Spleen (tissue), 11 donors: Measurements from ENCODE around the gene PTPN7. TPM values are rescaled to one million over a fixed set of nuclear protein-coding genes. Genes with fewer than 3 reads are reported as not detected.
A peak's percentile ranks its signal among the peaks of the same experiment; 100 is the strongest.

Experiments used
- DNase-seq: peaks from one replicate; pipeline ENCODE4 v3.0.0-alpha.2; 2020
- H3K27ac ChIP-seq, 8 donors: fragments of 200-600 bp; sonication (generic) in 7 of 8; 1 replicate in 4 of 8; 2 replicates in 4 of 8; pipeline versions ENCODE4 v1.5.0 to v1.8.0; 2016 to 2021; ENCODE audit warnings: inconsistent platforms in 4 of 8, mild to moderate bottlenecking in 4 of 8, moderate library complexity in 1 of 8
- H3K27me3 ChIP-seq, 7 donors: fragments of 200-600 bp; sonication (generic) in 6 of 7; replicated peaks in 1 of 7; 1 replicate in 4 of 7; 2 replicates in 3 of 7; pipeline versions ENCODE4 v1.5.0 to v1.8.0; 2016 to 2021; ENCODE audit warnings: inconsistent platforms in 3 of 7, mild to moderate bottlenecking in 1 of 7
- H3K36me3 ChIP-seq, 6 donors: fragments of 200-600 bp; sonication (generic) in 5 of 6; 1 replicate in 4 of 6; 2 replicates in 2 of 6; pipeline versions ENCODE4 v1.5.0 to v1.8.0; 2016 to 2021; ENCODE audit warnings: inconsistent platforms in 2 of 6
- H3K4me1 ChIP-seq, 6 donors: fragments of 200-600 bp; sonication (generic) in 5 of 6; 1 replicate in 3 of 6; 2 replicates in 3 of 6; pipeline versions ENCODE4 v1.5.0 to v1.8.0; 2016 to 2021; ENCODE audit warnings: inconsistent platforms in 3 of 6
- H3K4me3 ChIP-seq, 8 donors: fragments of 200-600 bp; sonication (generic) in 7 of 8; 1 replicate in 4 of 8; 2 replicates in 4 of 8; pipeline versions ENCODE4 v1.5.0 to v1.8.0; 2016 to 2021; ENCODE audit warnings: inconsistent platforms in 4 of 8, mild to moderate bottlenecking in 4 of 8, moderate library complexity in 2 of 8
- H3K9me3 ChIP-seq, 8 donors: fragments of 200-600 bp; sonication (generic) in 7 of 8; 1 replicate in 4 of 8; 2 replicates in 4 of 8; pipeline versions ENCODE4 v1.5.0 to v1.8.0; 2016 to 2021; ENCODE audit warnings: inconsistent platforms in 4 of 8
- CTCF ChIP-seq, 11 experiments: fragments of 200-600 bp in 7 of 11; fragments of 450-650 bp in 4 of 11; sonication (generic) in 4 of 11; IDR thresholded peaks in 8 of 11; conservative IDR thresholded peaks in 3 of 11; 1 replicate in 7 of 11; 2 replicates in 4 of 11; pipeline versions ENCODE4 v1.4.0 to v1.8.0; 2016 to 2021; ENCODE audit warnings: antibody characterized with exemption in 11 of 11, inconsistent platforms in 4 of 11, mild to moderate bottlenecking in 1 of 11
- POLR2A ChIP-seq, 3 donors: fragments of 450-650 bp; IDR thresholded peaks; one replicate each; pipeline ENCODE4 v1.5.1; 2017; ENCODE audit warnings: antibody characterized with exemption in 3 of 3, mild to moderate bottlenecking in 1 of 3
- POLR2AphosphoS5 ChIP-seq, 3 donors: sonication (generic); formaldehyde crosslinking; IDR thresholded peaks; one replicate each; pipeline ENCODE4 v1.5.1; 2017; ENCODE audit warnings: antibody characterized with exemption in 3 of 3
- WGBS, 5 donors: extraction: QIAGEN DNeasy Blood & Tissue Kit in 3 of 5; methylation state at CpG; one replicate each; pipeline versions ENCODE4 v1.1.5 to v1.1.7; 2013 to 2018; 5-methylcytosine and 5-hydroxymethylcytosine counted together
- intact Hi-C: fragments of 100-400 bp; cut with DNase I; formaldehyde crosslinking; loops from one replicate; pipeline ENCODE4 v1.15.0; 2023; ENCODE audit warnings: low total_unique reads
- polyA plus RNA-seq, 3 donors: library from polyadenylated mRNA; stranded (reverse); fragments of 200-250 nt; gene quantifications; one replicate each; pipeline ENCODE4 v1.2.1, GENCODE V29; 2013
- total RNA-seq, 7 donors: library from RNA; depleted of rRNA in 3 of 7; stranded (reverse); fragments of >200 nt in 3 of 7; fragmentation: NEBNext Ultra II Directional in 4 of 7; extraction: Animal tissue kit (Norgen Biotek cat#: 25700) in 4 of 7; gene quantifications; one replicate each; pipeline versions ENCODE4 v1.1.0 to v1.2.1, GENCODE V29; 2016 to 2021
- donor health status: healthy with polysubstance abuse.
- donor health status: DM: no; HTN: no; CAD: no; lungs with moderate emphysema.
- donor health status: DM: no; HTN: no; CAD: no.
- donor health status: Bipolar disorder and iron deficiency.
- donor health status: healthy.
- donor health status: DM: no; HTN: no; CAD: no.
- donor health status: DM: yes; HTN: yes; CAD: no.

The PTPN7 gene
- total and polyA plus RNA-seq, 10 donors, result 27.8 to 49.0 (median 40.3) TPM

GRCh38 chr1:202189918-202190715 lies 29.7 kb upstream of the PTPN7 start:
- TF ChIP-seq CTCF (IDR thresholded peaks at IDR 0.05 in 8 of 11, conservative IDR thresholded peaks at IDR 0.05 in 3 of 11) (no peak), POLR2AphosphoS5 (IDR thresholded peaks at IDR 0.05) (no peak), POLR2A (IDR thresholded peaks at IDR 0.05) (no peak)
- Histone ChIP-seq H3K4me3 (no peak overlapping the region), H3K4me1 (peaks cover 5 to 32% (median 16%) of the 10 kb centered on the region in 6 donors), H3K27me3 (peaks cover 0 to 46% (median 22%) of the 10 kb centered on the region in 7 donors), H3K36me3 (no peaks in the 10 kb centered on the region), H3K9me3 (no peaks in the 10 kb centered on the region), H3K27ac (no peak overlapping the region)
- no peak for DNase-seq
- 70 to 85% (median 79%) methylated on average over 6 to 7 of the region's 7 CpGs for WGBS, 5 donors
- intact Hi-C loops, result loop anchor here (2.0 to 10.0 kb wide), 2 partner anchors 125 to 525 kb away; partner anchors contain the start of gene SYT2

GRCh38 chr1:202189001-202189790 lies 28.8 kb upstream of the PTPN7 start:
- WGBS, 5 donors, result 52 to 71% (median 59%) methylated on average over 15 to 20 of the region's 20 CpGs
- peaks cover 0 to 42% (median 17%) of the 10 kb centered on the region in 7 donors for H3K27me3 ChIP-seq
- intact Hi-C loops, result loop anchor here (2.0 to 10.0 kb wide), 2 partner anchors 126 to 526 kb away; partner anchors contain the start of gene SYT2
- no peak overlapping the region for H3K27ac ChIP-seq
- DNase-seq, result peak; percentile 94
- peaks cover 5 to 33% (median 20%) of the 10 kb centered on the region in 6 donors for H3K4me1 ChIP-seq
- no peaks in the 10 kb centered on the region for H3K9me3 ChIP-seq
- H3K36me3 ChIP-seq, result no peaks in the 10 kb centered on the region
- TF ChIP-seq CTCF (IDR thresholded peaks at IDR 0.05 in 8 of 11, conservative IDR thresholded peaks at IDR 0.05 in 3 of 11) (peak; percentile 31 to 93 (median 89)), POLR2A (IDR thresholded peaks at IDR 0.05) (no peak)
- H3K4me3 ChIP-seq, result no peak overlapping the region

- Histone ChIP-seq H3K27me3 (peaks cover 0 to 28% (median 3%) of the 10 kb centered on the region in 7 donors), H3K27ac (no peak overlapping the region), H3K4me1 (peaks cover 0 to 19% (median 7%) of the 10 kb centered on the region in 6 donors), H3K9me3 (no peaks in the 10 kb centered on the region), H3K36me3 (no peaks in the 10 kb centered on the region), H3K4me3 (no peak overlapping the region)
- TF ChIP-seq POLR2AphosphoS5 (IDR thresholded peaks at IDR 0.05), result no peak
- no peak for TF ChIP-seq POLR2A (IDR thresholded peaks at IDR 0.05)
- TF ChIP-seq CTCF (IDR thresholded peaks at IDR 0.05 in 8 of 11, conservative IDR thresholded peaks at IDR 0.05 in 3 of 11), result no peak
- 54 to 85% (median 71%) methylated on average over 6 to 8 of the region's 8 CpGs for WGBS, 5 donors
- no peak for DNase-seq
- intact Hi-C loops, result loop anchor here (2.0 to 10.0 kb wide), 2 partner anchors 127 to 527 kb away; partner anchors contain the start of gene SYT2
These were observed 27.4 kb upstream of the PTPN7 start for GRCh38 chr1:202187697-202188407.
